Stimulated activated naive CD8-positive, alpha-beta T cell treated with anti-CD3 and anti-CD28 coated beads, Interleukin-15, amount 100 ng/mL, for 72 hours (primary cell): ENCODE measurements around the gene ITGA1.

Experiments
- ATAC-seq: fragments of 150-1000 bp; cut with Tn5 transposase; 2 replicates; pipeline ENCODE4 v1.10.0; 2021; ENCODE audit warnings: mild to moderate bottlenecking, moderate library complexity
- DNase-seq, 2 donors: peaks; one replicate each; pipeline ENCODE4 v3.0.0; 2021 to 2022
- H3K27ac Mint-ChIP-seq, 2 donors: one replicate each; pipeline ENCODE4 v1.8.0; 2022; ENCODE audit warnings: mild to moderate bottlenecking in 2 of 2, mixed read lengths in 2 of 2, moderate library complexity in 2 of 2
- H3K27me3 Mint-ChIP-seq: one replicate; pipeline ENCODE4 v1.8.0; 2022; ENCODE audit warnings: mixed read lengths
- H3K4me1 Mint-ChIP-seq: one replicate; pipeline ENCODE4 v1.8.0; 2022; ENCODE audit warnings: mild to moderate bottlenecking, mixed read lengths
- H3K4me3 Mint-ChIP-seq, 2 donors: one replicate each; pipeline ENCODE4 v1.8.0; 2022; ENCODE audit warnings: mild to moderate bottlenecking in 2 of 2, mixed read lengths in 2 of 2, moderate library complexity in 1 of 2
- H3K9me3 Mint-ChIP-seq, 2 donors: one replicate each; pipeline ENCODE4 v1.8.0; 2022; ENCODE audit warnings: mixed read lengths in 2 of 2

ITGA1 gene

DNA sequence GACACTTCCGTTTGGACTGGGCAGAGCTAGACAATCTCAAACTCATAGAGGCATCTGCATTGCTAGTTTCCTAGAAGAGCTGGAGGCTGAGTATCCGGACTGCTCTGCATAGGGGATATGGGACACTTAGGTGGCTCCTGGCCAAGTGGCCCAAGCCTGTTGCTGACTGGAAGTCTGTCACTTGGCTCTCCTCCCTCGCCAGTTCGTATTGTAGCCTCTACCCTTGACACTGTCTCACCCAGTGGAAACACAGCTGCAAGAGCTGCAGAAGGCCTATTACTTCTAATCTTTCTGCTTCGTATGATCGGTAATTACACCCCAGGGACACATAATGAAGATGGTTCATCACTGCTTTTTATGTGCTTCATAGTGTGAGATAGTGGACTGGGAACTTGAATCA, 34.7 kb downstream of the ITGA1 start:
- no peak overlapping the region for H3K4me3 Mint-ChIP-seq
- peaks cover 0 to 6% of the 10 kb centered on the region in 2 donors for H3K9me3 Mint-ChIP-seq
- no peak for ATAC-seq
- peaks cover 10% of the 10 kb centered on the region for H3K4me1 Mint-ChIP-seq
- H3K27me3 Mint-ChIP-seq: no peaks in the 10 kb centered on the region
- no peak for DNase-seq
- peak overlapping the region in 1 of 2 donors; percentile 6 for H3K27ac Mint-ChIP-seq

- no peak for DNase-seq
- no peak for ATAC-seq
- H3K27me3 Mint-ChIP-seq: no peaks in the 10 kb centered on the region
- no peak overlapping the region for H3K4me3 Mint-ChIP-seq
- H3K4me1 Mint-ChIP-seq: peaks cover 10% of the 10 kb centered on the region
- peaks cover 0 to 12% of the 10 kb centered on the region in 2 donors for H3K9me3 Mint-ChIP-seq
- H3K27ac Mint-ChIP-seq: no peak overlapping the region
Observed at GRCh38 chr5:52824827-52825226, 37.1 kb downstream of the ITGA1 start.

DNA sequence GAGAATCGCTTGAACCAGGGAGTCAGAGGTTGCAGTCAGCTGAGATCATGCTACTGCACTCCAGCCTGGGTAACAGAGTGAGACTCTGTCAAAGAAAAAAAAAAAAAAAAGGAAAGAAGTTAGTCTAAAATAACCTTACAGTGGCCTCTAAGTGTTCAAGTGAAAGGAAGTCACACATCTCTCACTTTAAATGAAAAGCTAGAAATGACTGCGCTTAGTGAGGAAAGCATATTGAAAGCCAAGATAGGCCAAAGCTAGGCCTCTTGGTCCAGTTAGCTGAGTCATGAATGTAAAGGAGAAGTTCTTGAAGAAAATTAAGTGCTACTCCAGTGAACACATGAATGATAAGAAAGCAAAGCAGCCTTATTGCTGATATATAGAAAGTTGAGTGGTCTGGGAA, 38.1 kb downstream of the ITGA1 start:
- Mint-ChIP-seq H3K4me1 (peaks cover 10% of the 10 kb centered on the region), H3K27me3 (no peaks in the 10 kb centered on the region), H3K27ac (no peak overlapping the region), H3K9me3 (peaks cover 0 to 12% of the 10 kb centered on the region in 2 donors), H3K4me3 (no peak overlapping the region)
- peak; percentile 84 for ATAC-seq
- no peak for DNase-seq

GRCh38 chr5:52827815-52828214, 40.1 kb downstream of the ITGA1 start:
- Mint-ChIP-seq H3K4me3 (no peak overlapping the region), H3K4me1 (peaks cover 10% of the 10 kb centered on the region), H3K27ac (no peak overlapping the region), H3K27me3 (no peaks in the 10 kb centered on the region), H3K9me3 (peaks cover 0 to 12% of the 10 kb centered on the region in 2 donors)
- DNase-seq: no peak
- no peak for ATAC-seq

- no peak overlapping the region for H3K4me3 Mint-ChIP-seq
- no peak for ATAC-seq
- H3K27me3 Mint-ChIP-seq: no peaks in the 10 kb centered on the region
- H3K27ac Mint-ChIP-seq: no peak overlapping the region
- H3K9me3 Mint-ChIP-seq: peaks cover 0 to 12% of the 10 kb centered on the region in 2 donors
- peaks cover 10% of the 10 kb centered on the region for H3K4me1 Mint-ChIP-seq
- no peak for DNase-seq
Observed at GRCh38 chr5:52829664-52830063, 41.9 kb downstream of the ITGA1 start.

DNA sequence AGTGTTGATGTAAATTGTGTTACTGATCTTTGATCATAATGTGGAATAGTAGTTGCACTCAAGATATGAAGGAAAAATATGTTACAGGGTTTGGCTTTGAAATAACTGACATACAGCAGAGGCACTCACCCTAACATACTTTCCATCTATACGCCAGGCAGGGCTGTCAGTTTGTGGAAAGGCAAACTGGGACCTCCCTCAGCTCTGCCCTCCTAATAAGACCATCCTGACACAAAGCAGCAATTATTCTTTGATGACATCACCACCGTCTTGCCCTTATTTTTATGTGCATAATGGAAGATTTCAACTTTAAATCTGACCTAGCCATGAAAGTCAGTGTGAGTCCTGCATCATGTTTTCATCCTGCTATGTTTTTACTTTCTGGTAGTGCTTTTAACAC, 42.9 kb downstream of the ITGA1 start:
- H3K4me3 Mint-ChIP-seq: no peak overlapping the region
- H3K4me1 Mint-ChIP-seq: peaks cover 6% of the 10 kb centered on the region
- ATAC-seq: no peak
- no peaks in the 10 kb centered on the region for H3K27me3 Mint-ChIP-seq
- peaks cover 0 to 12% of the 10 kb centered on the region in 2 donors for H3K9me3 Mint-ChIP-seq
- H3K27ac Mint-ChIP-seq: no peak overlapping the region
- DNase-seq: no peak

DNA sequence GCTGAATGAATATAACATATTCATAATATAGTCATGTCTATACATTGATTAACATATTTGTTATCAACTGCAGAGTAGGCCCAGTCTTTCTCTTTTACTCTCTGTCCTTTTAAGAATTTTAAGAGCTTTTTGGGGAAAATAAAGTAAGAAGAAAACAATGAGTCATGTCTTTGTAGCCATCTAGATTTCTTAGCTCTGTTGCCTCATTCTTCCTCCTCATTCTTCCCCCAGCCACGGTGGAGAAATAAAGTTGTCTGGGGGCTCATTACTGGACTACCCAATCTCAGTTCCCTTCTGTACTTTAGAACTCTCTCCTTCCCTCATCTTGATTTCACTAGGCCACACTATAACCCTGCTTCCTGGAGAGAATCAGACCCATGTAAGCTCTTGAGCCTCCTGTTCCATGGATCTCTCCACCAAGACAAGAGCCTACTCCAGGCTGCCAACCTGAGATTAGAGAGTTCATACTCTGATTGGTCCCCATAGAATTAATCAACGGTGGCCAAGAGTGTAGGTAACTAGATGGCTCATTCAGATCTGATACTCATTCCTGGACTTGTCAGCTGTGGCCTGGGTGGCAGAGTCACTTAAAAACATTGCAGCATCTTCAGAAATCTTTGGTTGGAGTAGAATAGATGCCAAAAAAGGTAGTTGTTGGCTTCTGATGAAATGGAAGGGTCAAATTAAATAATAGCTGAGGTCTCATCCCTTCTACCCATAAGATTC, 44.2 kb downstream of the ITGA1 start:
- no peaks in the 10 kb centered on the region for H3K4me1 Mint-ChIP-seq
- H3K4me3 Mint-ChIP-seq: no peak overlapping the region
- peak; percentile 60 for ATAC-seq
- no peak for DNase-seq
- no peaks in the 10 kb centered on the region for H3K27me3 Mint-ChIP-seq
- peaks cover 0 to 11% of the 10 kb centered on the region in 2 donors for H3K9me3 Mint-ChIP-seq
- no peak overlapping the region for H3K27ac Mint-ChIP-seq

- ATAC-seq (no peak), DNase-seq (no peak)
- Mint-ChIP-seq H3K9me3 (no peaks in the 10 kb centered on the region), H3K4me3 (no peak overlapping the region), H3K4me1 (no peaks in the 10 kb centered on the region), H3K27me3 (no peaks in the 10 kb centered on the region), H3K27ac (no peak overlapping the region)
Observed at GRCh38 chr5:52834320-52834719, 46.6 kb downstream of the ITGA1 start.

DNA sequence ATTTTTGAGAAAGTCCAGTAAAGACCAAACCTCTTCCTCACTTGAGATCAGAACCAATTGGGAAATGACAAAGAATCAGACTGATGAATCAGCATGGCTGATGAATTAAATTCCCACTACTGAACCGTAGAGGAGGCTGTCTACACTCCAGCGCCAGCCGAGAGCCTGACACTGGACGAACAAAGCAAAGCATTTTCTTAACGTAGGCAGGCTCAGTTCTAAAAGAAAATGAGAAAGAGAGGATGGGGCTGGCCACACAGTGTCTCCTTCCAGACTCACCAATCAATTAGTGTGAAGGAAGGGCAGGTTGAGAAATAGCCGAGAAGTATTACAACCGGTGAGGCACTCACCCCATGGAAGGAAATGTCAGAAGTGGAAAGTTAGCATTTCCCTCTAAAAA, 49.4 kb downstream of the ITGA1 start:
- Mint-ChIP-seq H3K27ac (no peak overlapping the region), H3K4me1 (peaks cover 8% of the 10 kb centered on the region), H3K9me3 (no peaks in the 10 kb centered on the region), H3K4me3 (no peak overlapping the region), H3K27me3 (no peaks in the 10 kb centered on the region)
- ATAC-seq: no peak
- DNase-seq: no peak

DNA sequence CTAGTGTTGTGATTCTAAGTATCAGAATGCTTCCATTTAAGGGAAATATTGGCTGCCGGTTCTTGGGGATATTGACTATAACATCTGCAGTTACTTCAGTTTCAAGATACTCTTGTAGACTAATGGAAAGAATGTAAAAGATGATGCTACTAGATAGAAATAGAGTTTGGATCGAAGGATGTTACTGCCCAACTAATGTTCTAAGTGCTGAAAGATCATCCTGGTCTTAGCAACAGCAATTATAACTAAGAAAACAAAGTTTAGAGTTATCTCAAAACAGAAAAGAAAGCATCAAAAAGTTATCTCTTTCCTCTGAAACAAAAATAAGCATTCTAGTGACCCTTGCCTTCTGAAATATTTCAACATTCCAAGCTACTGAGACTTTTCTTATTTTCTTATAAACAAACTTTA, 49.9 kb downstream of the ITGA1 start:
- Mint-ChIP-seq H3K4me1 (peaks cover 8% of the 10 kb centered on the region), H3K4me3 (no peak overlapping the region), H3K27me3 (no peaks in the 10 kb centered on the region), H3K27ac (no peak overlapping the region), H3K9me3 (no peaks in the 10 kb centered on the region)
- no peak for DNase-seq
- no peak for ATAC-seq

- ATAC-seq (no peak), DNase-seq (no peak)
- Mint-ChIP-seq H3K4me1 (peaks cover 8% of the 10 kb centered on the region), H3K4me3 (no peak overlapping the region), H3K27ac (no peak overlapping the region), H3K27me3 (no peaks in the 10 kb centered on the region), H3K9me3 (no peaks in the 10 kb centered on the region)
Observed at GRCh38 chr5:52838326-52839015, 50.8 kb downstream of the ITGA1 start.

DNA sequence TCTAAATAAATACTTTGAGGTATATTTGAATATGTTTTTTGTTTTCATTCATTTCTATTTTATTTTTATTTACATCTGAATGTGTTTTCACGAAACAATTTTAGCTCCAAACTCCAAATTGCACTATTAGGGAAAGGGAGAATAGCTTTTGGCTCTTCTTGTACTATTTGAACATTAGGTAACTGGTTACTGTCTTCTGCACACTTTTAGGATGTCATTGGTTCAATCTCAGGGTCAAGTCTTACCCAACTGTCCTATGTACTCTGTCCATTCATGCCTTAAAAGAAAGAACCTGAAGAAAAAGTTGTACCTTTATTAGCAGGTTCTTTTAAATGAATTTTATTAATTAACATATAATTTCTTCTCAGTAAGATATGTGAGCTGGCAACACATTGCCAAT, 51.6 kb downstream of the ITGA1 start:
- Mint-ChIP-seq H3K4me3 (no peak overlapping the region), H3K4me1 (peaks cover 8% of the 10 kb centered on the region), H3K9me3 (no peaks in the 10 kb centered on the region), H3K27me3 (no peaks in the 10 kb centered on the region), H3K27ac (no peak overlapping the region)
- no peak for DNase-seq
- ATAC-seq: no peak

DNA sequence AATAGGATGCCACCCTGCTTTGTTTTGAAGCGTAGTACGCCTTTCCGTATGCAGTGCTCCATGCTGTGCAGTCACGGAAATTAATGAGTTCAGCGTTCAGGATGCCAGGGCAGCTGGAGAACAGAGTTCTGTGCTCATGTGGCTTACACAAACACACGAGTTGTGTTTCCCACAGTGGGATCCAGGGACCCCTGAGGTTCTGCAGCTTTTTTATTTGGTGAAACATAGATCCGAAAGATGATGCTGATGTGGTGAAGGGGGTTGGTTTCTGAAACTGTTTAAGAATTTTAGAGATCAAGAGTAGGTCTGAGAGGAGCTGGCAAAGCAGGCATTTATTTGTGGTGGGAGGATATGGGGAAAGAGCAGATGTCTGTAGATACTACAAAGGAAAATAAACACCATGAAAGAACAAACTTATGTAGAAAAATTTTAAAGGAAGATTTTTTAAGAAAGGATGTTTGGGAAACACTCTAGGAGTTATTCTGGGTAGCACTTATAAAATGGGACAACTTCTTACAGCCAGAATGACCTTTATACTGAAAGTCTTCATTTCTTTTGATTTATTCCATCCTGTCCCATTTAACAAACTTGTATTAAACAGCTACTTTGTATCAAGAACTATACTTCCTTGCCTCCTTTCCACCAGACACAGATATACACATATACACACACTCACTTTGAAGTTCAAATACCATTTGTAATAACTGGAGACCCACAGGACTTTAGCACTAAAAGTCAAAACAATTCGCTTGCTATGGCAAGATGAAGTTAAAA, 52.7 kb downstream of the ITGA1 start:
- Mint-ChIP-seq H3K4me3 (no peak overlapping the region), H3K9me3 (no peaks in the 10 kb centered on the region), H3K27me3 (no peaks in the 10 kb centered on the region), H3K4me1 (peaks cover 8% of the 10 kb centered on the region), H3K27ac (peak overlapping the region in 1 of 2 donors; percentile 19)
- ATAC-seq: no peak
- DNase-seq: no peak

GRCh38 chr5:52841114-52841513, 53.4 kb downstream of the ITGA1 start:
- Mint-ChIP-seq H3K27ac (no peak overlapping the region), H3K27me3 (no peaks in the 10 kb centered on the region), H3K4me1 (peaks cover 8% of the 10 kb centered on the region), H3K4me3 (no peak overlapping the region), H3K9me3 (no peaks in the 10 kb centered on the region)
- peak; percentile 33 for ATAC-seq
- DNase-seq: no peak

DNA sequence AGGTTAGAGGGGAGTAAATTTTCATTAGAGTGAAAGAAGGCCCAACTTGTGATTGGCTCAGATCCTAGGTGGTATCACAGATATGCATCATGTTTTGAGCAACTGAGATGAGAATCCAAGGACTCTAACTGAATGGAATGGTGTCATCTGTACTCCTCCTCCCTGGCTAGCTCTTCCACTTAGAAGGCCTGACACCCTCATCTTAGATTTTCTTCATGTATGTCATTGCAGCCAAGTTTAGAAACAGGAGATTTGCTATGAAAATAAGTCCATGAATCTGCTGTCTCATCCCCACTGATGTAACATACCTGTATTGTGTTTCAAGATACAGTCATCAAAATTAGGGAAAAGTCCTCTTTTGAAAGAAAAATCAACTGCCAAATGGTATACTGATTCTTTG, 54.4 kb downstream of the ITGA1 start:
- H3K4me1 Mint-ChIP-seq: peaks cover 13% of the 10 kb centered on the region
- no peak for ATAC-seq

GRCh38 chr5:52844885-52845284, 57.2 kb downstream of the ITGA1 start:
- peaks cover 0 to 6% of the 10 kb centered on the region in 2 donors for H3K9me3 Mint-ChIP-seq
- H3K4me1 Mint-ChIP-seq: peaks cover 13% of the 10 kb centered on the region
- H3K27ac Mint-ChIP-seq: no peak overlapping the region
- no peak for ATAC-seq
- H3K27me3 Mint-ChIP-seq: no peaks in the 10 kb centered on the region
- DNase-seq: no peak
- no peak overlapping the region for H3K4me3 Mint-ChIP-seq

More for the DNA sequence above, 54.4 kb downstream of the ITGA1 start:
- no peaks in the 10 kb centered on the region for H3K9me3 Mint-ChIP-seq
- DNase-seq: no peak
- H3K27me3 Mint-ChIP-seq: no peaks in the 10 kb centered on the region
- H3K4me3 Mint-ChIP-seq: no peak overlapping the region
- H3K27ac Mint-ChIP-seq: no peak overlapping the region
